HG03159 (cell line): ENCODE data around the gene FLT3.
"Not testable (repeated sequence)": the region's sequence is repeated elsewhere in the genome, so short reads cannot be mapped to it uniquely, and the experiment has no call there.

Source experiments
- ATAC-seq: cut with Tn5 transposase; IDR thresholded peaks from one replicate; pipeline ENCODE4 v1.9.1; 2021; ENCODE audit warnings: mild to moderate bottlenecking, moderate library complexity; ENCODE audit not compliant: unreplicated experiment

Gene FLT3

DNA sequence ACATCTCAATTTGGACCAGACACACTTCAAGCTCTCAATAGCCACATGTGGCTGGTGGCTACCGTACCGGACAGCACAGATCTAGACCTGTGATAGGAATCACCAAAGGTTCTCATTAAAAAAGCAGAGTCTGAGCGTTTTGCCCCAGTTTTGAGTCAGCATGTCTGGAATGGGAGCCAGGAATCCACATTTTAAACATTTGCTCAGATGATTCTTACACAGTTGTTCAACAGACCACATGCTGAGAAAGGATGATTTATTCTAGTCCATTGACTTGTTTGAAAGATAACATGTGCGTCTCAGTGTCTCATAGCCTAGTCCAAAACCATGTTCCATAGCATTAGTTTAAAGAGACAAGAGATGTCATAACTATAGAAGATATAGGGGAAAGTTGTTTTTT, 53.4 kb downstream of the FLT3 start:
- ATAC-seq: no peak

DNA sequence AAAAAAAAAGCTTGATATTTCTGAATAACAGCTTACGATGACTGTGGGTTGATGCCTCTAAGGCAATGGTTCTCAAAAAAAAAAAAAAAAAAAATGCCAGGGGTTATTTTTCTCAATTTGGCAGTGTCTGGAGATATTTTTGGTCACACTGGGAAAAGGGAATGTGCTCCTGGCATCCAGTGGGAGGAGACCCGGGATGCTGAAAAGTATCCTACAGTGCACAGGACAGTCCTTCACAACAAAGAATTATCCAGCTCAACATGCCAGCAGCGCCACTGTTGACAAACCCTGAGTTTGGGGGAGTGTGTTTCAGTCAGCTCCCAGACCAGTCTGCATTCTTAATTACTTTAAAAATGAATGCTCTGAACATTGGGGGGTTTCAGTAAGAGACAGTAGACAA, 54.5 kb downstream of the FLT3 start:
- ATAC-seq: no peak

DNA sequence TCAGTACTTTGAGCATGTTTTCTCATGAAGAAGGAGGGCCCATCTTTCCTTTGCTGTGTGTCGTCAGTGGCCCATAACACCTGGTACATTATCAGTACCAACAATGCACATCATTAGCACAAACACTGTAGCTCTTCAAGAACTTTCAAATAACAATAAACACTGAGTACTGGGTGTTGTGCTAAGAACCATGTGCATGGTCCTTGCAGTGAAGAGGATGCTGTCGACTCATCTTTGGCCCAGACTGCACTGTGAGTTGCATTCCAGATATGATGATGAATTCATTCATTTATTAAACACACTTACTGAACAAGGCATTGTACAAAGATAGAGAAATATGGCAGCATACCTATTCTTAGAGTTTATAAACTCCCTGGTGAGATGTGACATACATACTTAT, 55.8 kb downstream of the FLT3 start:
- no peak for ATAC-seq

DNA sequence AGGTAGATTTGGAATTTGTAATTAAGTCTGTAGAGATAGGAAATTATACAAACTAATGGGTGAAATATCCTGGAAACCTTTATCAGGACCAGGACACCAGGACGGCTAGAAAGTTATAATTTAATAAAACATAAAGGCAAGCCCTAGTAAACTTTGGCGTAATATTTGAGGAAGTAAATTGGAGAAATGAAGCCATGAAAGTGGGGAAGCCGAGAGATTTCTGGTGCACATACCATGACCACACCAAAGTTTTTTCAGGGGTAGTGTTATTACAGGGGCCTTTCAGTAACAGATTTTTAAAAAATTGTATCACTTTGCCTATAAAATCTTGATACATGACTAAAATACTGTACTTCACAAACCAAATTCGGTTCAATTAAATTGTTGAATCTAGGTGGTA, 57.2 kb downstream of the FLT3 start:
- no peak for ATAC-seq

DNA sequence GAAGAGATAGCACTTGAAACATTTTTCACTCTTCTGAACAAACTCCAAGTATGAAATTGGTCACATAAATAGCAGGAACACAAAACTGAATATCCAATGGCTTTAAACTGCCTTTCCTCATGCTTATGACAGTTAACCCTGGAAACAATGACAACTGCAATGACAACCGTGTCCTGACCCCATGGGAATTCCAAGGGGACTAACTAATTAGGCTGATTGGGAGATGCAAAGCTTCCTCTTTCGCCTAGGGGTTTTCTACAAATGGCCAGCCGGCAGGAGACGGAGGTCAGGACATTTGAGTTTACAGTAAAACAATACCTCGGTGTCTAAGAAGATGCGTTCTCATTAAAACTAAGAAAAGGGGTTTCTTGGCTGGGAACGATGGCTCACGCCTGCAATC, 58.9 kb downstream of the FLT3 start:
- ATAC-seq: no peak

DNA sequence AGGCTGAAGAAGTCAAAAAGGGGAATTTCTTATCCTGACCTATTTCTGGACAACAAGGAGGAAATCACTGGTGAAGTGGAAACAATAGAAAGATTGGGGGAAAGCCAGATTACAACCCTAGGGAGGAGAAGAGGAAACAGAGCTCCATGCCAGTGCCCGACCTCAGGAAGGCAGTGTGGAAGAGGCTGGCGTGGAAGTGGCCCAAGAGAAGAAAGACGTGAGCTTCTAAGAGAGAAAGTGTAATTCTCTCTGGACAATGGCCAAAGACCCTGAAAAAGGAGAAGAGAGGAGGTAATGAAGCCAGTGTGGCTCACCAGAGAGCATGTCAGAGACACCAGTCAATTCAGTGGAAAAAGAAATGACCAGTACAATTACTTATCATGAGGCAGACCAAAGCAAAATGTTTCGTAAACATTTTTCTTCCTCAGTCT, 59.3 kb downstream of the FLT3 start:
- no peak for ATAC-seq

DNA sequence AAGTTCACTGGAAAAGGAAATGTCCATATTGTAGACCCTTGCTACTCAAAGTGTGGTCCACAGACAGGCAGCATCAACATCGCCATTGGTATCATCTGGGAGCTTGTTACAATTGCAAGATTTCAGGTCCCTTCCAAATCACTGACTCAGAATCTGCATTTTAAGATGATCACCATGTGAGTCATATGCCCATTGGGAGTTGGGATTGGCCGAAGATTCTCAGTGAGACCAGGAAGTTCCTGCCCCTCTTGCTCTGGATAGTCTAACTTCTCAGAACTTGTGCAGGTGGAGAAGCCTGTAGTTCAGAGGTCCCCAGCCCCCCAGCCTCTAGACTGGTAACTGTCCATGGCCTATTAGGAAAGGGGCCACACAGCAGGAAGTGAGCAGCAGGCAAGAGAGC, 63.0 kb downstream of the FLT3 start:
- ATAC-seq: no peak

DNA sequence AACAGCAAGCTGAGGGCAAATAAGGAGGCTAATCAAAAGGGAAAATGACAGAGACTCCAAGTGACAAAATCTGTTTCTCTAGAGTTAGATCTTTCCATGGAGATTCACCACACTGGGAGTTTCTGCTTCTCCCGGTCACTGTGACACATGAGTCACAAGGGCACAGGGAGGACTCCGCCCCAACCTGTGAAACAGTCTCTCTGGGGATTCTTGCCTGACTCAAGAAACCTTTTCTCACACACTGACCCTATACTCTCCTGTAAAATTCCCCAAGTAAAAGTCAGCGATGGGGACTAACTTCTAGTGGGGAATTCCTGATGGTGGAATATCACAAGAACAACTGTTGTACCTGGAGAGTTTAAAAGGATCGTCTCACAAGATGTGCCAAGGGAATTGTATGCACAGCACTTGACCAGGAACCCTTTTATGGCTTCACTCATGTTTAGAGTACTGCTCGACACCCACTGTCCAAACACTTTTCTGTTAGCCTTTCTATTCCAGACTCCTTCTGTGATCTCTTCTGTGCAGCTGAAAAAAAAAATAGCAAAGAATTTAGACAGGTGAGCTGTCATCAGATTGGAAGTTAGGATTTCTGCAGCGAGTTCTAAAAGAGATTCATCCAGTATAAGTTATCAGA, 65.1 kb downstream of the FLT3 start:
- no peak for ATAC-seq

DNA sequence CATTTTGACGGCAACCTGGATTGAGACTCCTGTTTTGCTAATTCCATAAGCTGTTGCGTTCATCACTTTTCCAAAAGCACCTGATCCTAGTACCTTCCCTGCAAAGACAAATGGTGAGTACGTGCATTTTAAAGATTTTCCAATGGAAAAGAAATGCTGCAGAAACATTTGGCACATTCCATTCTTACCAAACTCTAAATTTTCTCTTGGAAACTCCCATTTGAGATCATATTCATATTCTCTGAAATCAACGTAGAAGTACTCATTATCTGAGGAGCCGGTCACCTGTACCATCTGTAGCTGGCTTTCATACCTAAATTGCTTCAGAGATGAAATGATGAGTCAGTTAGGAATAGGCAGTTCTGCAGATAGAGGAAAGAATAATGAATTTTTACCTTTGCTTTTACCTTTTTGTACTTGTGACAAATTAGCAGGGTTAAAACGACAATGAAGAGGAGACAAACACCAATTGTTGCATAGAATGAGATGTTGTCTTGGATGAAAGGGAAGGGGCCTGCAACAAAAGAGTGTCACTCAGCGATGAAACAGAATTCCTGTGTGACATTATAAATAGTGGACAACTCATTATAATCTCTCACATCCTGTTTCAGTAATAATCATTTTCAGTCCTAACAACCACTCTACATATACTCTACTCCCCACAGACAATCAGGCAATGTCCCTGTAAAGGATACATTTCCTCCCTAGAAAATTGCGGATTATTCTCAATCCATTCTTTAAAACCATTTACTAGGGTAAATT, 66.3 kb downstream of the FLT3 start:
- no peak for ATAC-seq

DNA sequence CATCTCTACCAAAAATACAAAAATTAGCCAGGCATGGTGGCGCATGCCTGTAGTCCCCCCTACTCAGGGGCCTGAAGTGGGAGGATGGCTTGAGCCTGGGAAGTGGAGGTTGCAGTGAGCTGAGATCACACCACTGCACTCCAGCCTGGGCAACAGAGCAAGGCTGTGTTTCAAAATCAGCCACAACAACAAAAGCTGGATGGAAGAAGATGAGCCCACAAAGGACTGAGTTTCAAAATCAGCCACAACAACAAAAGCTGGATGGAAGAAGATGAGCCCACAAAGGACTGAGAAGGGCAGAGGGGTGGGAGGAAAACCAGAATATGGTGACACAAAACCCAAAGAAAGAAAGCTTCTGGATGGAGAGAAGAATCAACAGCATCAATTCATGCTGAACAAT, 67.9 kb downstream of the FLT3 start:
- ATAC-seq: not testable (repeated sequence)

DNA sequence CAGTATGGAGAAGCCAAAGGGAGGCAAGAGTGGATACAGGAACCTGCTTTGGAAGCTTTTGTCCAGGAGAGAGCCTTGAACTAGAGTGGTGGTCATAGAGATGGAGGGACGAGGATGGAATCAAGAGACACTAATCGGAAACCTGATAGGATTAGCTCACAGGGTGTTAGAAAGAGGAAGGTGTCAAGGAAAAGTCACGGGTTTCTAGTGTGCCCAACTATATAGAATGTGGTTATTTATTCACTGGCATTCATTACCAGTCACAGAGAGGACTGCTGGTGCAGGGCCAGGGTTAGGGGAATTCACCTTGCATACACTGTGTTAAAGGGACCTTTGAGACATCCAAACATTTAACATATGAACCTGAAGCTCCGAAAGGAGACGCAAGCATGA, 68.5 kb downstream of the FLT3 start:
- ATAC-seq: no peak

DNA sequence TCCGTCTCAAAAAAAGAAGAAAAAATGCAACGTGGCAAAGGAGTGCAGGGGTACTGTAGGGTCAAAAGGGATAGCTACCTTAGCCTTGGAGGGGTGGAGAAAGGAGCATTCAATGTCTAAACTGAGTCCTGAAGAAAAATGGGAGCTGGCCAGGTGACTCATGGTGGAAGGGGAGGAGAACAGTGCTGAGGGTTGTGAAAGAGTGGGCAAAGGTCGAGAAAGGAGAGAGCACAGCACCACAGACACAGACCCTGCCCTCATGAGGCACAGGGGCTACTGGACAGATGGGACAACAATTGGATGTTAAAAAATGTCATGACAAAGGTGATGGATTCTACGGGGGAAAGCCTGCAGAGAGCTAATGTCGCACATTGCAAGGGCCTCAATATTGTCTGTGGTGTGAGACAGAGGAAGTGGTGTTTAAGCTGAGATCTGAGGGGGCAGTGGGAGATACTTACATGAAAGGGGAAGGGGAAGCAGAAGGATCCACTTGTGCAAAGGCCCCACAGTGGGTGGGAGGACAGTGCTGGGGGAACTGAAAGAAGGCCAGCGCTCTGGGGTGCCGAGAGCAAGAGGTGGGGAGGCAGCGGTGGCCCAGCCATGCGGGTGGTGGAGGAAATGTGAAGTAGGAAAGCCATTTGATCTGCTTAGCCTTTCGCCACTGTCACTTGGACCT, 69.0 kb downstream of the FLT3 start:
- no peak for ATAC-seq

DNA sequence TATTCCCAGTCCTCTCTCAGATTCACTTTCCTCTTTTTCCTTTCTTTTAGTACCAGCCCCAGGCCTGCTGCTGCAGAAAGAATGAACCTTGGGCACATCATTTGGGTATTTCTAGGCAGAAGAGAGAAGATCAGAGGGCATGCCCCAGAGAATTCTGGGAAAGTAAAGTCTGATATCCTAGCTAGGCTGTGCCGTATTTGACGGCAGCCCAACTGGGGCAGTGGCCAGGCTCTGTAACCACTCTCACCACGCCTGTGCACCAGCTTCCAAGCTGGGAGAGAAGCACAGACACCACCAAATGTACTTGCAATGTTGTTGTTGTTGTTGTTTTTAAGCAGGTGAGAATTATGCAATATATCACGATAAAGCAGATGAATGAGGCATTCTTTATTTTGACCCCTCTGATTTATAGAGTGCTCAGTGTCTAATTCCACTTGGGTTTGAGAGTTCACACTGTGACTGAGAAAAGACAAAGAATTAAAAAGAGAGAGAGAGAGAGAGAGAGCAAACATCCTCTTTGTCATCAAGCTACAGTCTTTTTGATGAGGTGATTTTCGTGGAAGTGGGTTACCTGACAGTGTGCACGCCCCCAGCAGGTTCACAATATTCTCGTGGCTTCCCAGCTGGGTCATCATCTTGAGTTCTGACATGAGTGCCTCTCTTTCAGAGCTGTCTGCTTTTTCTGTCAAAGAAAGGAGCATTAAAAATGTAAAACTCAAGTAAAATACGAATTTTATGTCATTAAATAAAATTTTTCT, 72.6 kb downstream of the FLT3 start:
- no peak for ATAC-seq

DNA sequence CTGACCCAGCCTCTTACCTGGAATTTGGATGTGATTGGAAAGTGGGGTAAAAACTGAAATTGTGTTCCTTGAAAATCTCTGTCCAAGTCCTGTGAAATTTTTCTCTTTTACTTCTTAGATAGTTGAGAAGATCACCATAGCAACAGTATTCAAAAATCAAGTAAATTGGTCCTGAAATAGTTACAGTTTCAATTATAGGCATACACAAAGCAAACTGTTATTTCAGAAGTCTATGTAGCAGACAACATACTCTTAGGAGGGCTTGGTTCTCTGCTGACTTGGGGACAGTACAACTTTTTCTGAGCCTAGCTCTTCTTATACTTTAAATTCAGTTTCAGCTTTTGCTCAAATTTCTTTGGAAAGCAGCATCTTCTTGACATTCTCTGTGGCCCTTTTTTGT, 73.3 kb downstream of the FLT3 start:
- ATAC-seq: no peak

DNA sequence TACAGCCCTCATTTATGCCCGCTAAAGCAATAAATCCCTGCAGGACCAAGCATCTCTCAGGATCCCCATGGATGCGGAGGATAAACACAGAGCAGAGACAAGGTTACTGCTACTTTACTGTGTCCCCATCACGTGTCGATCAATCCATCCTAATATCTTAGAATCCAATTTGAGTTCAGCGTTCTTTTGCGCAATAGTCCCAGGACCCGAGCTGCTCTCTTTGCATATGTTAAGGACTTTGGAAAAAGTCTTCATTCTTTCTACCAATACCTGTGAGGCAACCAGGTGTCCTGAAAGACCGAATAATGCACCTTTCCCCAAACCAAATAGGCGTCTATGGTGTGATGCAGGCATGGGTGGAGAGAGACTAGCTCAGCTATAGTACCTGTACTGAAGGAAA, 73.9 kb downstream of the FLT3 start:
- ATAC-seq: no peak

DNA sequence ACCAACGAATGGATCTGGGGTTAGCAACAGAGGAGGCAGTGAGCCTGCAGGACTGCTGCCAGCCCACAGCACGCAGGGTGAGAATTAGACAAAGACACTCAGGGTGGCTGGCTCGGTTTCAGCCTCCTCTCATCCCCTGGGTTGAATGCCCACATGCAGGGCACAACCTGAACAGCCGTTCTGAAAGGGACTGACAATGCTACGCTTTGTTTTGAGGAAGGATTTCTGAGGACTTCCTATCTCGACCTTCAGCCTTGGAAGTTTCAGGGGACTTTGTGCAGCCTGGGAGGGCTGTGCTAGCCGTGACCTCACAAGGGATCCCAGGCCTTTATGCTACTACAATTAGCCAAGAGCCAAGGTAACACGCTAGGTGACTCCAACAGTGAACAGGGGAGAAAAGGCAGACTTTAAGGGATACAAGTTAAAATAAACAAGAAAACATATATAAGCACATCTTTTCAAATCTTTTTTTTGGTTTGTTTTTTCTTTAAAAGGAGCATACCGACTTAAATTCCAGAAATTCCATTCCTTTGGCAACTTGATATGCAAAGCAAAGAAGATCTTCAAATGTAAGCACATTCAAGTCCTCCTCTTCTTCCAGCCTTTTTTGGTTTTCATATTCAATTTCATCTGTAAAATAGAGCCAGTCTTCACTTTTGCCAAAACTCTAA, 77.4 kb downstream of the FLT3 start:
- ATAC-seq: no peak

DNA sequence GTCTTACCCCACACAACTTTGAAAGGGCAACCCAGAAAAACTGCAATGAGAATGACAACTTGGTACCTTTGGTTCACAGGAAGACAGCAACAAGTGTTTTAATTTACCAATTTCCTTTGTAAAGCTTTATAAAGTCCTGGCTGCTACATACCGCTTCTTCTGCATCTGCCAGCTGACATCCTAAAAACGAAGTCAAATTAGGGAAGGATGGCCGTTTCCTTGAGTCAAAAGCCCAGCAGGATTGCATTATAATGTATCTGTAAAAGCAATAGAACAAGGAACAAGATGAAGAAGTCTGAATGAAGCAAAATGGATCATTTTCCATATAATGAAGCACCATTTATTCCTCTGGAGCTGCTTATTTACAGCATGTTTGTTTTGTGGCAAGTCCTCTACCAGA, 86.1 kb downstream of the FLT3 start:
- no peak for ATAC-seq

DNA sequence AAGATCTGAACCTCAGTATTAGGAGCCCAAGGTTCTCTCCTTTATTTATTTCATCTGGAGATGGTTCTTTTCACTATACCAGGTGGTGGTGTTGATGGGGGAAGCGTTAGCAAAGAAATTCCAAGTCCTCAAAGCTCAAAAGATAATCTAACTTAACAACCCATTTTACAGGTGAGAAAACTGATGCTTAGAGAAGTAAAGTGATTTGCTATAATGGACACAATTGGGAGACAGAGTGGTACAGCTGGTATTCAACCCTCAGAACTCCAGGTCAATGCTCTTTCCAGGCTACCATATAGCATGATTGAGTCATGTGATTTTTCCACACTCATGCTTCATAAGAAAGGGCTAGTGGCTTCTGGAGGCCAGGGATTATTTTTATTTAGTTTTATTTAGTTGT, 86.9 kb downstream of the FLT3 start:
- no peak for ATAC-seq

DNA sequence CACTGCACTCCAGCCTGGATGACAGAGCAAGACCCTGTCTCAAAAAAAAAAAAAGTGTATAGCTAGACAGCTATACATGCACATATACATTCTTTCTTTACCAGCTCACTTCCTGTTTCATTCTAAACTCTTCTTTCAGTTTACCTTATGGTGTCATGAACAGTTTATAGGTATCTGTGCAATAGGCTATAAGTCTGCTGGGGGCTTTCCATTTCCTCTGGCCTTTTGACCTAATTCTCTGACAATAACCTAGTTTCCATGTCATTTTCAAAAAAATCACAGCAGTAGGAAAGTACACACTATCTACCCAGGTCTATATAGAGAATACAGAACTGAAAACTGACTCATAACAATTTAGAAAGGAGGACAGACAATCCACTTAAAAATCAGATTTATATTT, 87.5 kb downstream of the FLT3 start:
- peak; percentile 91 for ATAC-seq

DNA sequence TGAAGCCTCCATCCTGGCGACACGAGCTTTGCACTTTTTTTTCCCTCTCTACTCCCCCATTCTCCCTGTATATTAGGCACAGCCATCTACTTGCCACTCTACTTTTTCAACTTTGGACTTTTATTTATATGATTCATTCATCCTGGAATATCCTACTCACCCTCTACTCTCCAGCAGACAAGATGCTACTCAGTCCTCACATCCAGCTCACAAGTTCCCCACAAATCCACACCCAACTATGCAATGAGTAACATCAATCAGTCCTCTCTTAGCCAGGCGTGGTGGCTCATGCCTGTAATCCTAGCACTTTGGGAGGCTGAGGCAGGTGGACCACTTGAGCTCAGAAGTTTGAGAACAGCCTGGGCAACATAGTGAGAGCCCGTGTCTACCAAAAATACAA, 88.0 kb downstream of the FLT3 start:
- ATAC-seq: peak; percentile 12

DNA sequence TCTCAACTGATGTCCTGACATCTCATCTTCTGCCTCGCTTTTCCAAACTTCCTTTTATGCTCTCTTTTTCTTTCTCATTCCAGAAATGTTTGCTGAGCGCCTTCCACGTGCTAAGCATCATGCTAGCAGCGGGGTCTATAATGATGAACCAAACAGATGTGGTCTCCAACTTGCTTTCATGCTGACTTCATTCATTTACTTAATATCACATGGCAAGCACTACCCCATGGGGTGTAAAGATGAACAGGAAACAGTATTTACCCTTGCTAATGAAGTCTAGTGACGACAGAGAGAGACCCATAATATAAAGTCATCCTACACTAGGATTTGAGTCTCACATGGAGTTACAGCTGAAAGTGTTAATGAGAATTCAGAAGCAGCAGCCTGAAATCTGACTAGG, 90.3 kb downstream of the FLT3 start:
- no peak for ATAC-seq
